Liver (tissue), 9 donors: Measurements from ENCODE around the gene RNF41. TPM values are rescaled to one million over a fixed set of nuclear protein-coding genes. Genes with fewer than 3 reads are reported as not detected.

Experiments
- DNase-seq: peaks from one replicate; pipeline ENCODE4 v3.0.0-alpha.2; 2017; ENCODE audit warnings: low spot score
- H3K27ac ChIP-seq, 2 donors: one replicate each; pipeline ENCODE4 v1.7.0; 2013; ENCODE audit warnings: inconsistent platforms in 2 of 2, low read length in 2 of 2, control low read depth in 1 of 2, low read depth in 1 of 2, mild to moderate bottlenecking in 1 of 2
- H3K27me3 ChIP-seq, 4 donors: one replicate each; pipeline versions ENCODE4 v1.6.1 to v1.7.0; 2013; ENCODE audit warnings: low read length in 3 of 4, inconsistent platforms in 1 of 4, mild to moderate bottlenecking in 1 of 4, moderate library complexity in 1 of 4; ENCODE audit not compliant: control insufficient read depth in 4 of 4, insufficient read depth in 4 of 4
- H3K36me3 ChIP-seq, 4 donors: one replicate each; pipeline versions ENCODE4 v1.6.1 to v1.7.0; 2013; ENCODE audit warnings: low read length in 3 of 4, mild to moderate bottlenecking in 3 of 4, low read depth in 1 of 4, moderate library complexity in 1 of 4; ENCODE audit not compliant: control insufficient read depth in 4 of 4, insufficient read depth in 3 of 4
- H3K4me1 ChIP-seq, 4 donors: one replicate each; pipeline versions ENCODE4 v1.6.1 to v1.7.0; 2013; ENCODE audit warnings: low read length in 3 of 4, mild to moderate bottlenecking in 3 of 4, moderate library complexity in 1 of 4; ENCODE audit not compliant: control insufficient read depth in 4 of 4, insufficient read depth in 4 of 4
- H3K4me3 ChIP-seq, 3 donors: one replicate each; pipeline versions ENCODE4 v1.6.1 to v1.7.0; 2013; ENCODE audit warnings: low read length in 3 of 3, control low read depth in 1 of 3, low read depth in 1 of 3, mild to moderate bottlenecking in 1 of 3
- H3K9ac ChIP-seq, 2 donors: one replicate each; pipeline ENCODE4 v1.7.0; 2013; ENCODE audit warnings: low read length in 2 of 2, mild to moderate bottlenecking in 2 of 2, moderate library complexity in 2 of 2, control low read depth in 1 of 2, low read depth in 1 of 2
- H3K9me3 ChIP-seq, 4 donors: one replicate each; pipeline versions ENCODE4 v1.6.1 to v1.7.0; 2013; ENCODE audit warnings: low read length in 3 of 4; ENCODE audit not compliant: control insufficient read depth in 4 of 4
- EGR1 ChIP-seq, 2 donors: IDR thresholded peaks; 2 replicates each; pipeline ENCODE4 v1.6.1; 2016 to 2018; ENCODE audit warnings: antibody characterized with exemption in 2 of 2, low read depth in 2 of 2
- HNF4A ChIP-seq, 2 donors: conservative IDR thresholded peaks; 2 replicates each; pipeline ENCODE4 v1.6.1; 2016; ENCODE audit warnings: antibody characterized with exemption in 2 of 2, mild to moderate bottlenecking in 2 of 2
- JUND ChIP-seq, 2 donors: IDR thresholded peaks; 2 replicates each; pipeline ENCODE4 v1.6.1; 2016; ENCODE audit warnings: antibody characterized with exemption in 2 of 2
- NR2F2 ChIP-seq: IDR thresholded peaks from 2 replicates; pipeline ENCODE4 v1.6.1; 2016; ENCODE audit warnings: antibody characterized with exemption
- RAD21 ChIP-seq, 2 donors: IDR thresholded peaks; 2 replicates each; pipeline ENCODE4 v1.6.1; 2016; ENCODE audit warnings: antibody characterized with exemption in 2 of 2, mild to moderate bottlenecking in 2 of 2
- RXRA ChIP-seq, 2 donors: IDR thresholded peaks; 2 replicates each; pipeline ENCODE4 v1.6.1; 2017 to 2018; ENCODE audit warnings: antibody characterized with exemption in 2 of 2, mild to moderate bottlenecking in 1 of 2
- SP1 ChIP-seq: IDR thresholded peaks from 2 replicates; pipeline ENCODE4 v1.6.1; 2018; ENCODE audit warnings: antibody characterized with exemption, mild to moderate bottlenecking
- YY1 ChIP-seq: IDR thresholded peaks from 2 replicates; pipeline ENCODE4 v1.6.1; 2016; ENCODE audit warnings: antibody characterized with exemption, mild to moderate bottlenecking
- WGBS: extraction: QIAGEN DNeasy Blood & Tissue Kit; methylation state at CpG from one replicate; pipeline ENCODE4 v1.1.7; 2013; 5-methylcytosine and 5-hydroxymethylcytosine counted together
- polyA plus RNA-seq, 2 donors: library from polyadenylated mRNA; stranded (reverse) in 1 of 2; unstranded in 1 of 2; fragments of 200-250 nt in 1 of 2; fragments of >200 nt in 1 of 2; fragmentation: Nextera tagmentation in 1 of 2; extraction: Ambion mirVana in 1 of 2; gene quantifications; one replicate each; pipeline versions ENCODE4 v1.2.1 to v1.2.3, GENCODE V29; 2013 to 2015
- total RNA-seq, 2 donors: library from RNA; depleted of rRNA; stranded (reverse); fragments of >200 nt; gene quantifications; one replicate each; pipeline ENCODE4 v1.2.3, GENCODE V29; 2014
- TF ChIP-seq, protein P1 (sequence below): fragments of 150-350 bp; IDR thresholded peaks from 2 replicates; pipeline ENCODE4 v1.5.1; 2017; ENCODE audit warnings: improper control_type of control experiment, low read depth, low read length; ENCODE audit not compliant: missing input control
- TF ChIP-seq, protein P2 (sequence below): IDR thresholded peaks from 2 replicates; pipeline ENCODE4 v1.6.1; 2016; ENCODE audit warnings: antibody characterized with exemption, mild to moderate bottlenecking
- TF ChIP-seq, protein P3 (sequence below): IDR thresholded peaks from 2 replicates; pipeline ENCODE4 v1.6.1; 2016; ENCODE audit warnings: antibody characterized with exemption
- donor health status: healthy.
- donor health status: healthy.
- donor health status: healthy.
- donor health status: healthy.
- donor health status: healthy.

RNF41 gene
- total and polyA plus RNA-seq, 4 donors, result 7.6 to 31.8 (median 16.8) TPM

DNA sequence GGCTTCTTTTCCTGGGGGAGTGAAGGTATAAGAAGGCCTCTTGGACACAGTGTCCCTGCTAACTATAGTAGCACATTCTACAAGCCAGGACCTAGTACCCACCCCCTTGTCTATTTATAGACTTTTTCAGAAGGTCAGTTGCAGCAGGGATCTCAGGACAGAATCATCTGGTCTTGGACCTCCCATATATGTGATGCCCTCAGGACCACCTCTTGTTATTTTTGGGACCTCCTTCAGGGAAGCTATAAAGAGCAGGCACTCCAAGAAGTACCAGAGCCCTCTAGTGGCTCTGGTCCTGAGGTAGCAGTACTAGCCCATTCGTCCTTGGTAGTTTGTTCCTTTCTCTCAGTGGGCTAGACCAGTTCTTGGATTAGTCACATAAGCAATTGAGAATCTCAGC, 49.3 kb upstream of the RNF41 start:
- Histone ChIP-seq H3K9me3 (no peaks in the 10 kb centered on the region), H3K27me3 (no peaks in the 10 kb centered on the region), H3K27ac (no peak overlapping the region), H3K9ac (no peak overlapping the region), H3K4me1 (peaks cover 2 to 61% (median 48%) of the 10 kb centered on the region in 4 donors), H3K36me3 (peaks cover 4 to 38% (median 33%) of the 10 kb centered on the region in 4 donors), H3K4me3 (no peak overlapping the region)
- 11% methylated on average over 1 of the region's 1 CpG for WGBS
- no peak for DNase-seq
- TF ChIP-seq, protein P1, sequence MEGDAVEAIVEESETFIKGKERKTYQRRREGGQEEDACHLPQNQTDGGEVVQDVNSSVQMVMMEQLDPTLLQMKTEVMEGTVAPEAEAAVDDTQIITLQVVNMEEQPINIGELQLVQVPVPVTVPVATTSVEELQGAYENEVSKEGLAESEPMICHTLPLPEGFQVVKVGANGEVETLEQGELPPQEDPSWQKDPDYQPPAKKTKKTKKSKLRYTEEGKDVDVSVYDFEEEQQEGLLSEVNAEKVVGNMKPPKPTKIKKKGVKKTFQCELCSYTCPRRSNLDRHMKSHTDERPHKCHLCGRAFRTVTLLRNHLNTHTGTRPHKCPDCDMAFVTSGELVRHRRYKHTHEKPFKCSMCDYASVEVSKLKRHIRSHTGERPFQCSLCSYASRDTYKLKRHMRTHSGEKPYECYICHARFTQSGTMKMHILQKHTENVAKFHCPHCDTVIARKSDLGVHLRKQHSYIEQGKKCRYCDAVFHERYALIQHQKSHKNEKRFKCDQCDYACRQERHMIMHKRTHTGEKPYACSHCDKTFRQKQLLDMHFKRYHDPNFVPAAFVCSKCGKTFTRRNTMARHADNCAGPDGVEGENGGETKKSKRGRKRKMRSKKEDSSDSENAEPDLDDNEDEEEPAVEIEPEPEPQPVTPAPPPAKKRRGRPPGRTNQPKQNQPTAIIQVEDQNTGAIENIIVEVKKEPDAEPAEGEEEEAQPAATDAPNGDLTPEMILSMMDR, result peak; percentile 9
- TF ChIP-seq, protein P2, sequence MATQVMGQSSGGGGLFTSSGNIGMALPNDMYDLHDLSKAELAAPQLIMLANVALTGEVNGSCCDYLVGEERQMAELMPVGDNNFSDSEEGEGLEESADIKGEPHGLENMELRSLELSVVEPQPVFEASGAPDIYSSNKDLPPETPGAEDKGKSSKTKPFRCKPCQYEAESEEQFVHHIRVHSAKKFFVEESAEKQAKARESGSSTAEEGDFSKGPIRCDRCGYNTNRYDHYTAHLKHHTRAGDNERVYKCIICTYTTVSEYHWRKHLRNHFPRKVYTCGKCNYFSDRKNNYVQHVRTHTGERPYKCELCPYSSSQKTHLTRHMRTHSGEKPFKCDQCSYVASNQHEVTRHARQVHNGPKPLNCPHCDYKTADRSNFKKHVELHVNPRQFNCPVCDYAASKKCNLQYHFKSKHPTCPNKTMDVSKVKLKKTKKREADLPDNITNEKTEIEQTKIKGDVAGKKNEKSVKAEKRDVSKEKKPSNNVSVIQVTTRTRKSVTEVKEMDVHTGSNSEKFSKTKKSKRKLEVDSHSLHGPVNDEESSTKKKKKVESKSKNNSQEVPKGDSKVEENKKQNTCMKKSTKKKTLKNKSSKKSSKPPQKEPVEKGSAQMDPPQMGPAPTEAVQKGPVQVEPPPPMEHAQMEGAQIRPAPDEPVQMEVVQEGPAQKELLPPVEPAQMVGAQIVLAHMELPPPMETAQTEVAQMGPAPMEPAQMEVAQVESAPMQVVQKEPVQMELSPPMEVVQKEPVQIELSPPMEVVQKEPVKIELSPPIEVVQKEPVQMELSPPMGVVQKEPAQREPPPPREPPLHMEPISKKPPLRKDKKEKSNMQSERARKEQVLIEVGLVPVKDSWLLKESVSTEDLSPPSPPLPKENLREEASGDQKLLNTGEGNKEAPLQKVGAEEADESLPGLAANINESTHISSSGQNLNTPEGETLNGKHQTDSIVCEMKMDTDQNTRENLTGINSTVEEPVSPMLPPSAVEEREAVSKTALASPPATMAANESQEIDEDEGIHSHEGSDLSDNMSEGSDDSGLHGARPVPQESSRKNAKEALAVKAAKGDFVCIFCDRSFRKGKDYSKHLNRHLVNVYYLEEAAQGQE, result no peak
- no peak for TF ChIP-seq NR2F2
- TF ChIP-seq, protein P3, sequence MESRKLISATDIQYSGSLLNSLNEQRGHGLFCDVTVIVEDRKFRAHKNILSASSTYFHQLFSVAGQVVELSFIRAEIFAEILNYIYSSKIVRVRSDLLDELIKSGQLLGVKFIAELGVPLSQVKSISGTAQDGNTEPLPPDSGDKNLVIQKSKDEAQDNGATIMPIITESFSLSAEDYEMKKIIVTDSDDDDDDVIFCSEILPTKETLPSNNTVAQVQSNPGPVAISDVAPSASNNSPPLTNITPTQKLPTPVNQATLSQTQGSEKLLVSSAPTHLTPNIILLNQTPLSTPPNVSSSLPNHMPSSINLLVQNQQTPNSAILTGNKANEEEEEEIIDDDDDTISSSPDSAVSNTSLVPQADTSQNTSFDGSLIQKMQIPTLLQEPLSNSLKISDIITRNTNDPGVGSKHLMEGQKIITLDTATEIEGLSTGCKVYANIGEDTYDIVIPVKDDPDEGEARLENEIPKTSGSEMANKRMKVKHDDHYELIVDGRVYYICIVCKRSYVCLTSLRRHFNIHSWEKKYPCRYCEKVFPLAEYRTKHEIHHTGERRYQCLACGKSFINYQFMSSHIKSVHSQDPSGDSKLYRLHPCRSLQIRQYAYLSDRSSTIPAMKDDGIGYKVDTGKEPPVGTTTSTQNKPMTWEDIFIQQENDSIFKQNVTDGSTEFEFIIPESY, result no peak
- peak; percentile 28 to 44 for TF ChIP-seq RAD21 (IDR thresholded peaks at IDR 0.05)

DNA sequence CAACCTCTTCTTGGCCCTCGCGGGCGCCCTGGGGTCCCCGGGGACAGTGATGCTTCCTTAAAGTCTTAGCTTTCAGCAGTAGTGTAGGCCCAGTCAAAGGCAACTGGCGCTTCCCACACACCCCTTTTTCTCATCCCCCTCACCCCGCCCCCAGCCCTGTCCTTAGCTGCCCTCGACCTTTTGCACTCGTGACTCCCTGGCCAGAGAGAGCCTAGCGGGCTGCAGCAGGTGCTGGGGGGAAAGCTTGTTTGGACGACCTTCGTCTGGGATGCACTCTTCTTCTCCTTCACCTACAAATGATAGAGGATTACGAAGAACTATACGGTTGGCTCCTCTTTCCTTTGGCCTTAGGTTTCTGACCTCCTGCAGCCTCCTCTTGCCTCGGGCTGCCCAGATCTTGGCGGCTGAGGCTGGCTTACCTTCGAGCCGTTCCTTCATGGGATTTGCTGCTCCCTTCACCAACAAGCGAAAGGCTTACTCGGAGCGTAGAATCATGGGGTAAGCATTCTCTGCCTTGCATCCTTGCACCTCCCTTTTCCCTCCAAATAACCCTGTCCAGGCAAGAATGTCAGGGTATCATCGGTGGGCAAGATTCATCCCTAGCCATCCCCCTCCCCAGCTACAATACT, 45.8 kb upstream of the RNF41 start:
- peak; percentile 68 for DNase-seq
- Histone ChIP-seq H3K27ac (peak overlapping the region; percentile 93 to 97), H3K4me1 (peaks cover 2 to 53% (median 39%) of the 10 kb centered on the region in 4 donors), H3K36me3 (peaks cover 0 to 11% (median 7%) of the 10 kb centered on the region in 4 donors), H3K4me3 (peak overlapping the region; percentile 79 to 91 (median 86)), H3K27me3 (no peaks in the 10 kb centered on the region), H3K9ac (peak overlapping the region in 1 of 2 donors; percentile 56), H3K9me3 (no peaks in the 10 kb centered on the region)
- 13% methylated on average over 21 of the region's 21 CpGs for WGBS
- TF ChIP-seq HNF4A (conservative IDR thresholded peaks at IDR 0.05), result peak; percentile 52 to 60
- peak; percentile 17 for TF ChIP-seq SP1
- TF ChIP-seq RAD21 (IDR thresholded peaks at IDR 0.05), result peak in 1 of 2 donors; percentile 16
- TF ChIP-seq RXRA (IDR thresholded peaks at IDR 0.05), result peak; percentile 96 to 99
- TF ChIP-seq NR2F2, result peak; percentile 89
- TF ChIP-seq, protein P2, result no peak
- TF ChIP-seq YY1, result peak; percentile 23
- TF ChIP-seq, protein P3, result no peak
- no peak for TF ChIP-seq EGR1 (IDR thresholded peaks at IDR 0.05; ENCODE audit: low read depth in 2 of 2)
- no peak for TF ChIP-seq JUND (IDR thresholded peaks at IDR 0.05)
